HG03280 (cell line): ENCODE data around the gene IL20RA.

ENCODE experiments used
- ATAC-seq: cut with Tn5 transposase; IDR thresholded peaks from one replicate; pipeline ENCODE4 v1.9.1; 2021; ENCODE audit warnings: mild to moderate bottlenecking, moderate library complexity; ENCODE audit not compliant: unreplicated experiment

IL20RA gene

DNA sequence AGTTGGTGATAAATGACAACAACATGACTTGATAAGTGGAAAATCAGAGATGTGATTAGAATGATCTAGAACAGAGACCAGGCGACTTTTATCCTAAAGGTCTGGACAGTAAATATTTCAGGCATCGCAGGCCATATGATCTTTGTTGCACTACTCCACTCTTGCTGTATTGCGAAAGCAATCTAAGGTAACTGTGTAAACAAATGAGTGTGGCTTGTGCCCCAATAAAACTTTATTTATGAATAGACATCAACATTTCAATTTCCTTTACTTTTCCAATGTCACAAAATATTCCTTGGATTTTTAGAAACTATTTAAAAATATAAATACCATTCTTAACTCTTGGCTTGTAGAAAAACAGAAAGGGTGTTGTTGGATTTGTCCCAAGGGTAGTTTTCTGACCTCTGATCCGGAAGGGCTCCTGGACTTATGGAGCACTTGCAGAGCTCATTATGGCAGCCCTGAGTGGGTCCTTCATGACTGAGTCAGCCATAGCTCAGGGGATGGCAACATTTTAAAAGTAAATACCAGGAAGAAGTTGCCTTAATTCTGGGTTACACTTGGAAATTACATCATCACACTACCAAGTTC, 34.5 kb downstream of the IL20RA start:
- no peak for ATAC-seq

GRCh38 chr6:137008204-137008603, 36.6 kb downstream of the IL20RA start:
- ATAC-seq, result no peak

DNA sequence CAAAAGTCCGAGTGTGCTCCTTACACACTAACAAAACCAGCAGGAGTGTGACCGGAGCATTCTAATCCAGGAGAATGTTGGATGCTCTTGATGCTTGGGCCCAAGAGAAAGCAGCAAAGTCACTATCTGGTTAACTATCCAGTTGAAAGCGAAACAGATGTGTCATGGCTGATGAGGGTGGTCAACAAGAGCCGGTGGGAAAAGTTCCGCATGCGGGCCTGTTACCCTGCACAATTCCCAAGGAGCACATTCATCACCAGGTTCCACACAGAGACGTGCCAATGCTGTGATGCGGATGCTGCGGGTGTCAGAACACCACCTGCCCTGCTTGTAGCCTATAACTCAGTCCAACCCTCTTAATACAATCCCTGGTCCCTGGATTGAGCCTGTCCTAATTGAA, 38.7 kb downstream of the IL20RA start:
- no peak for ATAC-seq

- no peak for ATAC-seq
These were observed 39.7 kb downstream of the IL20RA start for GRCh38 chr6:137005073-137005472.

- no peak for ATAC-seq
These were observed 42.3 kb downstream of the IL20RA start for GRCh38 chr6:137002505-137002904.

DNA sequence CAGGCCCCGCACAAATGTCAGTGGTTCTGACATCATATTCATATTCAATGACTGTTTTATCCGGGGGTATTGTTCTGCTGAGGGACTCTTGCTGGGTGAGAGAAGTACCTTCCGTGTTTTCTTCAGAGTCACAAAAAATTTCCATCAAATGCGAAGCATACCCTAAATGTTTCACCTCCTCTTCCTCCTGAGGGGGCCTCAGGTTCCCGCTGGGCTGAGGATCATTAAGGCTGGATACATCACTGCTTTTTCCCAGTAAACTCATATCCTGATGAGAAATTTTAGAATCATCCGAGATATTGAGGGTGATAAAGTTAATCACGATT, 42.8 kb downstream of the IL20RA start:
- no peak for ATAC-seq

DNA sequence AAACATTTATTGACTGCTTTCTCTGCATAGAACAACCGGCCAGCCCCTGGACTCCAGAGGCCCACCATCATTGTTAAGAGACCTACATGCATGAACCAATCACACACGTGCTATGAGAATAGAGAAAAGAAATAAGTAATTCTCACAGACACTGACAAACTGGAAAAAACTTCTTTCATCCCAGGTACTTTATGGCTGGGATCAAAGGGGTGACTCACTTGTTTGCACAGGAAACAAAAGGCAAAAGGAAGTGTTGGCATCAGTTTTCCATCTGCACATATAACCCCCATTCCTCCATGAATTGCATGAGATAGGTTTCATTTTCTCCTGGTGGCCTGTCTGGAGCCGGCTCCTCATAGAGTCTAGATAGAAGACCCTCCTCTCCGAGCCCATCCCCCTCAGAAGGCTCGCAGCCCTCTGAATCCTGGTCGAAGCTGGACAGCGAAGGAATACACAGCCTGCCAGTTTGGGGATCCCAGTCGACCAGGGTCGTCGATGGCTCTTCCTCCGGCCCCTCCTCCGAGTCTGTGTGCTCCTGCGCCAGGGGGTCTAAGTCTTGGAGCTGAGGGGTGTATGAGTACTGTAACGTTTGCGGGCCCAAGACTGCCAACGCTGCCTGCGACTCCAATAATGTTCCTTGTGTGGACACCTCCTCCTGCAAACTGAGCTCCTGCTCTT, 43.3 kb downstream of the IL20RA start:
- ATAC-seq, result no peak

GRCh38 chr6:137000825-137001224, 43.9 kb downstream of the IL20RA start:
- ATAC-seq, result no peak

DNA sequence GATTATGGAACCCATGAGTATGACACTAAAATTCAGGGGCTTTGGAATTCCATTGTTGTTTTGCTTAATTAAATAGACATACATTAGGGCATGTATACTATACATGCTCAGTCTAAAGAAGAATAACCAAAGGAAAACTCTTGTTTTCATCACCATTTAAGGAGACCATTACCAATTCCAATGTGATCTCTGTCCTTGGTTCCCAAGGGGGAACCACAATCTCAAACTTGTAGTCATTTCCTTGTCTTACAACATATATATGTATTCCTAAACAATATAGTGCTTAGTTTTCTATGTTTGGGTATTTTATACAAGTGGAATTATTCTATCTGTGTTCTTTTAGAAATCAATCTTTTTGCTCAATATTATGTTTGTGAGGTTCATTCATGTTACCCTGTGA, 49.2 kb downstream of the IL20RA start:
- ATAC-seq, result no peak

GRCh38 chr6:136994782-136995181, 50.0 kb downstream of the IL20RA start:
- ATAC-seq, result no peak

GRCh38 chr6:136992113-136992512, 52.7 kb downstream of the IL20RA start:
- ATAC-seq, result no peak

DNA sequence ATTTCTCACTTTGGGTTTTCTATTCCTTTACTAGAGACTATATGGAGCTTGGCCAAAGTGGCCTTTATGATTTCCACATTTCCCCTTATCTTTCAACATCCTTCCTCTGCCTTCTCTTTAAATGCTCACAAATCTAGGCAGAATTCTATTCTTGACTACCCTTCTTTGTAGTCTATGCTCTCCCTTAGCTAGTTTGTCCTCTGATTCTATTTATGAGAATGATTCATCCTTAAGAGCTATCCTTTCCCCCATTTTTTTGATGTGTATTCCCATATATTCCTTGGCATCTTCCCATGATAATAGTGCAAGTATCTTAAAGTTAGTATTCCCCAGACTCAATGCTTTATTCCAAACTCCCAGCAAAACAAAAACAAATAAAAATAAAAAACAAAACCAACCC, 53.1 kb downstream of the IL20RA start:
- ATAC-seq, result no peak

DNA sequence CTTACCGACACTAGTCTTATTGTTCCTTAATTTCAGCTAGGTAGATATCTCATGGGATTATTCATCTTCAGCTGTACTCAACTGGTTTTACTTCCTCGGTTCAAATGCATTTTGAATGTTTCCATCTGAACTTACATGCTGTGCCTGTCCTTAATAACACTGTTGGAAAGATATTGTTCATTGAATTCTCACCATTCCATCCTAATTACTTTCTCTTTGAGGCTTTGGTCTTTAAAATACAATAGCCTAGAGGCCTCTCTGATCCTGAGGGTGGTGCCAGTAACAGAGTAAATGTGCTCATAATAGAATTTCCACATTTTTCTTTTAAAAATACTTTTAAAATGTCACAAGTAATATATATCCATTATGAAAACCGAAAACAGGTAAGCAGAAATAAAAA, 54.0 kb downstream of the IL20RA start:
- no peak for ATAC-seq

DNA sequence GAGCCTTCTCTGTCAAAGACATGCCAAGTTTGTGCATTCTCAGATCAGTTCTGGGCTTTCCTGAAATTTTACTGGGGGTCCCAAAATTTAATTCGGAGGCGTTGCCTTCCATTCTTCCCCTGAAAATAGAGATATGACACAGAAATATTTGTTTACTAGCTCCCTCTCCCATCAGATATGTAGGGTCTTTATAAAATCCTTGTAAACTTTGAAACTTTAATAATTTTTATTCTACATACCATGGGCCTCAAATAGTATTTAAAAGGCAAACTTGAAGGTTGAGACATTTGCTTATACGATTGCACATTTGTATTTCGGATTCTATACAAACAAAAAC, 54.6 kb downstream of the IL20RA start:
- no peak for ATAC-seq

GRCh38 chr6:136989571-136990241, 55.1 kb downstream of the IL20RA start:
- no peak for ATAC-seq

DNA sequence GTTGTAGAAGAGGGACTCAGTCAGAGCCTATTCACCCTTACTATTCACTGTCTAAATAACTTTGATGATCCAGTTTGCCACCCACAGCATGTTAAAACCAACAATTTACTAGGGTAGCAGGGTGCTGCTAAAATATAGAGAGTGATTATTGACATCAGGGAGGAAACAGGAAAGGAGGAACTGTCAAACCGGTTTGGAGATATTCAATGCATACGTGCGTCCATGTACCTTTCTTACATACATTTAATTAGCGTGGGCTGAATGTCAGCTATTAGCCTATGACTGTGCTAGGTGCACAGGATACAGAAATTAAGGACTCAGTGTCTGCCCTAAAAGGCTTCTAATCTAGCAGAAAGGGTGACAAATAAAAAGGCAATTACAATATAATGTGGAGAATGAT, 57.2 kb downstream of the IL20RA start:
- no peak for ATAC-seq

- ATAC-seq, result no peak
These were observed 59.3 kb downstream of the IL20RA start for GRCh38 chr6:136985502-136985901.

DNA sequence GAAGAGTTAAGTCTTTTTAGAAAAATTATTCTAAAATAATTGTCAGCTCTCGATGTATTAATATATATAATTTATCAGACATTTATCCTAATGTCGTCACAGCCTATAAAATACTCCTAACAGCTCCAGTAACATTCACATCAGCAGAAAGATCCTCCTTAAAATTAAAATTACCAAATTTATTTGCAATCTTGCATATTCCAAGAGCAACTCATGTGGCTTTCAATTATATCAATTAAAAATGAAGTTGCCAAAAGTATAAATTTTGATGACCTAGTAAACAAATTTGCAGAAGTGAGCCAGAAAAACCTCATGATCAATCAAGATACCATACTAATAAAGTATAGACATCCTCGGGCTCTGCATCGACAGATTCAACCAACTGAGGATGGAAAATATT, 60.2 kb downstream of the IL20RA start:
- ATAC-seq, result no peak

- ATAC-seq, result no peak
These were observed 61.1 kb downstream of the IL20RA start for GRCh38 chr6:136983687-136984086.

GRCh38 chr6:136982928-136983327, 61.8 kb downstream of the IL20RA start:
- no peak for ATAC-seq

DNA sequence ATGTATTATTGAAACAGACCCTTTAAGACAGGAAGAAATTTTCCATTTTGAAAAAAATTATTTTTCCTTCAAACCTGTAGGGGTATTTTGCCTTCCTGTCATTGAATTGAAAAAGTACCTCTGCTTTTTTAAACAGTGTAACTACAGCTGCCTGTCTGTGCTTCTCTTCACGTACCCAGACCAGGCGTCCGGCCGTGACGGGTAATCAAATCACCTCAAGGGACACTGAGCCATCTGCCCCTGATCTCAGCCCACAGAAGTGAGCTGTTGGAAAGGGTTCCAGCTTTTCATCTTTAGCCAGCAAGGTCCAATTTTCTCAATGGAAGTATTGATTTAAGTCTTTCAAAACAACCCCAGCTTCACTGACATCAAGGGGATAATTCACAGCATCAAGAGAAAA, 64.7 kb downstream of the IL20RA start:
- no peak for ATAC-seq

DNA sequence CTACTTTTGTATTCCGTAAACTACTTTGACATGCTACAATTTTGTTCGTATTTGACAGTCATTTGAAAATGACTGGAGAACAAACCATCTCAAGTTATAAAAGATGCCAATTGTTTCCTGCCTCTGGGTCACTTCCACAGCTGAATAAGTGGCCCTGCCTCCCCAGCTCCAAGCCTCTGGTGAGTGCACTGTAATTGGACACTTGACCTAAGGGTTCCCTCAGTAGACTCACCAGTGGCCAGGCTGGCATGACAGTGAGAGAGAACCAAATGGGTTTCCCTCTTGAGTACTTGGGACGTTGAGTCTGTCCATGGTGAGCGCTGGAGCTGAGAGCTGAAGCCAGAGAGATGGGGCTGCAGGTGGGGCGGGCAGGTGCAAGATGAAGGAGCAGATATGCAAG, 65.6 kb downstream of the IL20RA start:
- no peak for ATAC-seq

DNA sequence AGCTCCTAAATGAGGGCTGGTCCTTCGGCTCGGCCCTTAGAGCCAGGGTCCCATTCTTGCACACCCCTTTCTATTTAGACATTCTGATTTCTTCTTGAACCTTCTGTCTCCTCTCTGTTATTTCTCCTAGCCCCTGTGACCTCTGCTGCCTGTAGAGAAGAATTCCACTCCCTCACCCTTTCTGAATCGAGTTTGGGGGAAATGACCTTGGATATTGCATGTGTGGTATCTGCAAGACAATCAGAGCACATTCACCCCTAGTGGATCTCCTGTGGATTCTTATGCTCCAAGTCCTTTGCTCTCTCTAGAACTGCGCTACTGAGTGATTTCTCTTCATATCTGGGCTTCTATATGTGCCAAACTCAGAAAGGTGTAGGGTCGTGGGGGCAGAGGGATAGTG, 67.7 kb downstream of the IL20RA start:
- ATAC-seq, result no peak
